ENCODE measurements around the gene CXADR.

DNA sequence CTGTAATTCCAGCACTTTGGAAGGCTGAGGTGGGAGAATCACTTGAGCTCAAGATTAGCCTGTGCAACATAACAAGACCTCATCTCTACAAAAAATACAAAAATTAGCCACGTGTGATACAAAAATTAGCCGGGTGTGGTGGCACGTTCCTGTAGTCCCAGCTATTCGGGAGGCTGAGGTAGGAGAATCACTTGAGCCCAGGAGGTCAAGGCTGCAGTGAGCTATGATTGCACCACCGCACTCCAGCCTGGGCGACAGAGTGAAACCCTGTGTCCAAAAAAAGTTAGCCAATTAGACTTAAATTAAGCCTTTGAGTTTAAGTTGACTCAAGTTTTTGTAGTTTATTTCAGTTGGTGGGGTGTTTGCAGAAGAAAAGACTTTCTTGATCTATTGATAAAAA is 11.8 kb downstream of the CXADR start:
- TF ChIP-seq, protein P1, sequence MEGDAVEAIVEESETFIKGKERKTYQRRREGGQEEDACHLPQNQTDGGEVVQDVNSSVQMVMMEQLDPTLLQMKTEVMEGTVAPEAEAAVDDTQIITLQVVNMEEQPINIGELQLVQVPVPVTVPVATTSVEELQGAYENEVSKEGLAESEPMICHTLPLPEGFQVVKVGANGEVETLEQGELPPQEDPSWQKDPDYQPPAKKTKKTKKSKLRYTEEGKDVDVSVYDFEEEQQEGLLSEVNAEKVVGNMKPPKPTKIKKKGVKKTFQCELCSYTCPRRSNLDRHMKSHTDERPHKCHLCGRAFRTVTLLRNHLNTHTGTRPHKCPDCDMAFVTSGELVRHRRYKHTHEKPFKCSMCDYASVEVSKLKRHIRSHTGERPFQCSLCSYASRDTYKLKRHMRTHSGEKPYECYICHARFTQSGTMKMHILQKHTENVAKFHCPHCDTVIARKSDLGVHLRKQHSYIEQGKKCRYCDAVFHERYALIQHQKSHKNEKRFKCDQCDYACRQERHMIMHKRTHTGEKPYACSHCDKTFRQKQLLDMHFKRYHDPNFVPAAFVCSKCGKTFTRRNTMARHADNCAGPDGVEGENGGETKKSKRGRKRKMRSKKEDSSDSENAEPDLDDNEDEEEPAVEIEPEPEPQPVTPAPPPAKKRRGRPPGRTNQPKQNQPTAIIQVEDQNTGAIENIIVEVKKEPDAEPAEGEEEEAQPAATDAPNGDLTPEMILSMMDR (IDR thresholded peaks at IDR 0.05) = no peak
- no peak for TF ChIP-seq ZFX (IDR thresholded peaks at IDR 0.05; ENCODE audit: borderline replicate concordance)

All from 22Rv1 (cell line).